Liver (tissue), 9 donors: ENCODE data around the gene ABL2. TPM values are rescaled to one million over a fixed set of nuclear protein-coding genes. Genes with fewer than 3 reads are reported as not detected.
"Not testable (repeated sequence)": the region's sequence is repeated elsewhere in the genome, so short reads cannot be mapped to it uniquely, and the experiment has no call there.

Experiments used
- DNase-seq: peaks from one replicate; pipeline ENCODE4 v3.0.0-alpha.2; 2017; ENCODE audit warnings: low spot score
- H3K27ac ChIP-seq, 2 donors: one replicate each; pipeline ENCODE4 v1.7.0; 2013; ENCODE audit warnings: inconsistent platforms in 2 of 2, low read length in 2 of 2, control low read depth in 1 of 2, low read depth in 1 of 2, mild to moderate bottlenecking in 1 of 2
- H3K27me3 ChIP-seq, 4 donors: one replicate each; pipeline versions ENCODE4 v1.6.1 to v1.7.0; 2013; ENCODE audit warnings: low read length in 3 of 4, inconsistent platforms in 1 of 4, mild to moderate bottlenecking in 1 of 4, moderate library complexity in 1 of 4; ENCODE audit not compliant: control insufficient read depth in 4 of 4, insufficient read depth in 4 of 4
- H3K36me3 ChIP-seq, 4 donors: one replicate each; pipeline versions ENCODE4 v1.6.1 to v1.7.0; 2013; ENCODE audit warnings: low read length in 3 of 4, mild to moderate bottlenecking in 3 of 4, low read depth in 1 of 4, moderate library complexity in 1 of 4; ENCODE audit not compliant: control insufficient read depth in 4 of 4, insufficient read depth in 3 of 4
- H3K4me1 ChIP-seq, 4 donors: one replicate each; pipeline versions ENCODE4 v1.6.1 to v1.7.0; 2013; ENCODE audit warnings: low read length in 3 of 4, mild to moderate bottlenecking in 3 of 4, moderate library complexity in 1 of 4; ENCODE audit not compliant: control insufficient read depth in 4 of 4, insufficient read depth in 4 of 4
- H3K4me3 ChIP-seq, 3 donors: one replicate each; pipeline versions ENCODE4 v1.6.1 to v1.7.0; 2013; ENCODE audit warnings: low read length in 3 of 3, control low read depth in 1 of 3, low read depth in 1 of 3, mild to moderate bottlenecking in 1 of 3
- H3K9ac ChIP-seq, 2 donors: one replicate each; pipeline ENCODE4 v1.7.0; 2013; ENCODE audit warnings: low read length in 2 of 2, mild to moderate bottlenecking in 2 of 2, moderate library complexity in 2 of 2, control low read depth in 1 of 2, low read depth in 1 of 2
- H3K9me3 ChIP-seq, 4 donors: one replicate each; pipeline versions ENCODE4 v1.6.1 to v1.7.0; 2013; ENCODE audit warnings: low read length in 3 of 4; ENCODE audit not compliant: control insufficient read depth in 4 of 4
- EGR1 ChIP-seq, 2 donors: IDR thresholded peaks; 2 replicates each; pipeline ENCODE4 v1.6.1; 2016 to 2018; ENCODE audit warnings: antibody characterized with exemption in 2 of 2, low read depth in 2 of 2
- FOXA1 ChIP-seq: IDR thresholded peaks from 2 replicates; pipeline ENCODE4 v1.6.1; 2016; ENCODE audit warnings: antibody characterized with exemption
- FOXA2 ChIP-seq: IDR thresholded peaks from 2 replicates; pipeline ENCODE4 v1.6.1; 2016; ENCODE audit warnings: antibody characterized with exemption
- GABPA ChIP-seq, 2 donors: IDR thresholded peaks in 1 of 2; conservative IDR thresholded peaks in 1 of 2; 2 replicates each; pipeline ENCODE4 v1.6.1; 2016; ENCODE audit warnings: antibody characterized with exemption in 2 of 2, mild to moderate bottlenecking in 1 of 2, moderate library complexity in 1 of 2
- HNF4A ChIP-seq, 2 donors: conservative IDR thresholded peaks; 2 replicates each; pipeline ENCODE4 v1.6.1; 2016; ENCODE audit warnings: antibody characterized with exemption in 2 of 2, mild to moderate bottlenecking in 2 of 2
- NR2F2 ChIP-seq: IDR thresholded peaks from 2 replicates; pipeline ENCODE4 v1.6.1; 2016; ENCODE audit warnings: antibody characterized with exemption
- RXRA ChIP-seq, 2 donors: IDR thresholded peaks; 2 replicates each; pipeline ENCODE4 v1.6.1; 2017 to 2018; ENCODE audit warnings: antibody characterized with exemption in 2 of 2, mild to moderate bottlenecking in 1 of 2
- TAF1 ChIP-seq: conservative IDR thresholded peaks from 2 replicates; pipeline ENCODE4 v1.6.1; 2016; ENCODE audit warnings: antibody characterized with exemption, mild to moderate bottlenecking
- WGBS: extraction: QIAGEN DNeasy Blood & Tissue Kit; methylation state at CpG from one replicate; pipeline ENCODE4 v1.1.7; 2013; 5-methylcytosine and 5-hydroxymethylcytosine counted together
- polyA plus RNA-seq, 2 donors: library from polyadenylated mRNA; stranded (reverse) in 1 of 2; unstranded in 1 of 2; fragments of 200-250 nt in 1 of 2; fragments of >200 nt in 1 of 2; fragmentation: Nextera tagmentation in 1 of 2; extraction: Ambion mirVana in 1 of 2; gene quantifications; one replicate each; pipeline versions ENCODE4 v1.2.1 to v1.2.3, GENCODE V29; 2013 to 2015
- total RNA-seq, 2 donors: library from RNA; depleted of rRNA; stranded (reverse); fragments of >200 nt; gene quantifications; one replicate each; pipeline ENCODE4 v1.2.3, GENCODE V29; 2014
- TF ChIP-seq, protein P1 (sequence below): fragments of 150-350 bp; IDR thresholded peaks from 2 replicates; pipeline ENCODE4 v1.5.1; 2017; ENCODE audit warnings: improper control_type of control experiment, low read depth, low read length; ENCODE audit not compliant: missing input control
- TF ChIP-seq, protein P2 (sequence below): IDR thresholded peaks from 2 replicates; pipeline ENCODE4 v1.6.1; 2016; ENCODE audit warnings: antibody characterized with exemption, mild to moderate bottlenecking
- TF ChIP-seq, protein P3 (sequence below): IDR thresholded peaks from 2 replicates; pipeline ENCODE4 v1.6.1; 2016; ENCODE audit warnings: antibody characterized with exemption
- TF ChIP-seq, protein P4 (sequence below): IDR thresholded peaks from 2 replicates; pipeline ENCODE4 v1.6.1; 2016; ENCODE audit warnings: antibody characterized with exemption
- TF ChIP-seq, protein P5 (sequence below): IDR thresholded peaks from 2 replicates; pipeline ENCODE4 v1.6.1; 2016; ENCODE audit warnings: antibody characterized with exemption
- donor health status: healthy.
- donor health status: healthy.
- donor health status: healthy.
- donor health status: healthy.
- donor health status: healthy.

ABL2 gene
- total and polyA plus RNA-seq, 4 donors, result 1.8 to 7.8 (median 3.4) TPM

DNA sequence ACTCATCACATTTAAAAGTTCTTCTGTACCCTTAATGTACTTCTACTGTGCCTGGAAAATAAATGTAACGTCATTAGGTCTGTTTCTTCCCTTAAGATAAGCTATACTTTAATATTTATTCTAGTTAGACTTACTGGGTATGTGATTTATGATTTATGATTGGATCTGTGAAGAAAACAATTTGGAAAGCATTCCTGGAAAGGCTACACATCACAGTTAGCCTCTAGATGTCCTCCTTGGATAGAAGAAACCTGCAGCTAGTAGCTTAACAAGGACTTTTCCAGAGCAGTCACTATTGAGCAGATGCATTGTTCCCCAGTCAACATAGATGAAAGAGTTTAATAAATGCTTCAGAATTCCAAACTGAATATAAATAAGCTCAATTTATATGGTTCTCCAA, 22.2 kb upstream of the ABL2 start (continued):
- TF ChIP-seq, protein P1, sequence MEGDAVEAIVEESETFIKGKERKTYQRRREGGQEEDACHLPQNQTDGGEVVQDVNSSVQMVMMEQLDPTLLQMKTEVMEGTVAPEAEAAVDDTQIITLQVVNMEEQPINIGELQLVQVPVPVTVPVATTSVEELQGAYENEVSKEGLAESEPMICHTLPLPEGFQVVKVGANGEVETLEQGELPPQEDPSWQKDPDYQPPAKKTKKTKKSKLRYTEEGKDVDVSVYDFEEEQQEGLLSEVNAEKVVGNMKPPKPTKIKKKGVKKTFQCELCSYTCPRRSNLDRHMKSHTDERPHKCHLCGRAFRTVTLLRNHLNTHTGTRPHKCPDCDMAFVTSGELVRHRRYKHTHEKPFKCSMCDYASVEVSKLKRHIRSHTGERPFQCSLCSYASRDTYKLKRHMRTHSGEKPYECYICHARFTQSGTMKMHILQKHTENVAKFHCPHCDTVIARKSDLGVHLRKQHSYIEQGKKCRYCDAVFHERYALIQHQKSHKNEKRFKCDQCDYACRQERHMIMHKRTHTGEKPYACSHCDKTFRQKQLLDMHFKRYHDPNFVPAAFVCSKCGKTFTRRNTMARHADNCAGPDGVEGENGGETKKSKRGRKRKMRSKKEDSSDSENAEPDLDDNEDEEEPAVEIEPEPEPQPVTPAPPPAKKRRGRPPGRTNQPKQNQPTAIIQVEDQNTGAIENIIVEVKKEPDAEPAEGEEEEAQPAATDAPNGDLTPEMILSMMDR, result peak; percentile 60

DNA sequence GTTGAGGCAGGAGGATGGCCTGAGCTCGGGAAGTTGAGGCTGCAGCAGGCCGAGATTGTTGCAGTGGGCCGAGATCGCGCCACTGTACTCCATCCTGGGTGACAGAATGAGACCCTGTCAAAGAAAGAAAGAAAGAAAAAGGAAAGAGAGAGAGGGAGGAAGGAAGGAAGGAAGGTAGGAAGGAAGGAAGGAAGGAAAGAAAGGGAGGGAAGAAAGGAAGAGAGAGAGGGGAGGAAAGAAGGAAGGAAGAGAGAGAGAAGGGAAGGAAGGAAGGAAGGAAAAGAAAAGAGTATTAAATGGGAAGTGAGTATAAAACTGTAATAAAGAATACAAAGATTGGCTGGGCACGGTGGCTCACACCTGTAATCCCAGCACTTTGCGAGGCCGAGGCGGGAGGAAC, 18.4 kb upstream of the ABL2 start:
- DNase-seq, result no peak
- Histone ChIP-seq H3K27ac (no peak overlapping the region), H3K4me3 (no peak overlapping the region), H3K9me3 (no peaks in the 10 kb centered on the region), H3K4me1 (no peaks in the 10 kb centered on the region), H3K27me3 (no peaks in the 10 kb centered on the region), H3K36me3 (no peaks in the 10 kb centered on the region), H3K9ac (no peak overlapping the region)
- TF ChIP-seq NR2F2 (no peak), EGR1 (IDR thresholded peaks at IDR 0.05; ENCODE audit: low read depth in 2 of 2) (no peak), GABPA (IDR thresholded peaks at IDR 0.05 in 1 of 2, conservative IDR thresholded peaks at IDR 0.05 in 1 of 2) (no peak), TAF1 (no peak), FOXA1 (no peak), FOXA2 (no peak), HNF4A (conservative IDR thresholded peaks at IDR 0.05) (no peak), RXRA (IDR thresholded peaks at IDR 0.05) (no peak)
- TF ChIP-seq, protein P2, sequence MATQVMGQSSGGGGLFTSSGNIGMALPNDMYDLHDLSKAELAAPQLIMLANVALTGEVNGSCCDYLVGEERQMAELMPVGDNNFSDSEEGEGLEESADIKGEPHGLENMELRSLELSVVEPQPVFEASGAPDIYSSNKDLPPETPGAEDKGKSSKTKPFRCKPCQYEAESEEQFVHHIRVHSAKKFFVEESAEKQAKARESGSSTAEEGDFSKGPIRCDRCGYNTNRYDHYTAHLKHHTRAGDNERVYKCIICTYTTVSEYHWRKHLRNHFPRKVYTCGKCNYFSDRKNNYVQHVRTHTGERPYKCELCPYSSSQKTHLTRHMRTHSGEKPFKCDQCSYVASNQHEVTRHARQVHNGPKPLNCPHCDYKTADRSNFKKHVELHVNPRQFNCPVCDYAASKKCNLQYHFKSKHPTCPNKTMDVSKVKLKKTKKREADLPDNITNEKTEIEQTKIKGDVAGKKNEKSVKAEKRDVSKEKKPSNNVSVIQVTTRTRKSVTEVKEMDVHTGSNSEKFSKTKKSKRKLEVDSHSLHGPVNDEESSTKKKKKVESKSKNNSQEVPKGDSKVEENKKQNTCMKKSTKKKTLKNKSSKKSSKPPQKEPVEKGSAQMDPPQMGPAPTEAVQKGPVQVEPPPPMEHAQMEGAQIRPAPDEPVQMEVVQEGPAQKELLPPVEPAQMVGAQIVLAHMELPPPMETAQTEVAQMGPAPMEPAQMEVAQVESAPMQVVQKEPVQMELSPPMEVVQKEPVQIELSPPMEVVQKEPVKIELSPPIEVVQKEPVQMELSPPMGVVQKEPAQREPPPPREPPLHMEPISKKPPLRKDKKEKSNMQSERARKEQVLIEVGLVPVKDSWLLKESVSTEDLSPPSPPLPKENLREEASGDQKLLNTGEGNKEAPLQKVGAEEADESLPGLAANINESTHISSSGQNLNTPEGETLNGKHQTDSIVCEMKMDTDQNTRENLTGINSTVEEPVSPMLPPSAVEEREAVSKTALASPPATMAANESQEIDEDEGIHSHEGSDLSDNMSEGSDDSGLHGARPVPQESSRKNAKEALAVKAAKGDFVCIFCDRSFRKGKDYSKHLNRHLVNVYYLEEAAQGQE, result no peak
- TF ChIP-seq, protein P3, sequence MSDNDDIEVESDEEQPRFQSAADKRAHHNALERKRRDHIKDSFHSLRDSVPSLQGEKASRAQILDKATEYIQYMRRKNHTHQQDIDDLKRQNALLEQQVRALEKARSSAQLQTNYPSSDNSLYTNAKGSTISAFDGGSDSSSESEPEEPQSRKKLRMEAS, result no peak
- TF ChIP-seq, protein P4, sequence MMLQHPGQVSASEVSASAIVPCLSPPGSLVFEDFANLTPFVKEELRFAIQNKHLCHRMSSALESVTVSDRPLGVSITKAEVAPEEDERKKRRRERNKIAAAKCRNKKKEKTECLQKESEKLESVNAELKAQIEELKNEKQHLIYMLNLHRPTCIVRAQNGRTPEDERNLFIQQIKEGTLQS, result no peak
- TF ChIP-seq, protein P5, sequence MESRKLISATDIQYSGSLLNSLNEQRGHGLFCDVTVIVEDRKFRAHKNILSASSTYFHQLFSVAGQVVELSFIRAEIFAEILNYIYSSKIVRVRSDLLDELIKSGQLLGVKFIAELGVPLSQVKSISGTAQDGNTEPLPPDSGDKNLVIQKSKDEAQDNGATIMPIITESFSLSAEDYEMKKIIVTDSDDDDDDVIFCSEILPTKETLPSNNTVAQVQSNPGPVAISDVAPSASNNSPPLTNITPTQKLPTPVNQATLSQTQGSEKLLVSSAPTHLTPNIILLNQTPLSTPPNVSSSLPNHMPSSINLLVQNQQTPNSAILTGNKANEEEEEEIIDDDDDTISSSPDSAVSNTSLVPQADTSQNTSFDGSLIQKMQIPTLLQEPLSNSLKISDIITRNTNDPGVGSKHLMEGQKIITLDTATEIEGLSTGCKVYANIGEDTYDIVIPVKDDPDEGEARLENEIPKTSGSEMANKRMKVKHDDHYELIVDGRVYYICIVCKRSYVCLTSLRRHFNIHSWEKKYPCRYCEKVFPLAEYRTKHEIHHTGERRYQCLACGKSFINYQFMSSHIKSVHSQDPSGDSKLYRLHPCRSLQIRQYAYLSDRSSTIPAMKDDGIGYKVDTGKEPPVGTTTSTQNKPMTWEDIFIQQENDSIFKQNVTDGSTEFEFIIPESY, result no peak
- 89% methylated on average over 9 of the region's 9 CpGs for WGBS

DNA sequence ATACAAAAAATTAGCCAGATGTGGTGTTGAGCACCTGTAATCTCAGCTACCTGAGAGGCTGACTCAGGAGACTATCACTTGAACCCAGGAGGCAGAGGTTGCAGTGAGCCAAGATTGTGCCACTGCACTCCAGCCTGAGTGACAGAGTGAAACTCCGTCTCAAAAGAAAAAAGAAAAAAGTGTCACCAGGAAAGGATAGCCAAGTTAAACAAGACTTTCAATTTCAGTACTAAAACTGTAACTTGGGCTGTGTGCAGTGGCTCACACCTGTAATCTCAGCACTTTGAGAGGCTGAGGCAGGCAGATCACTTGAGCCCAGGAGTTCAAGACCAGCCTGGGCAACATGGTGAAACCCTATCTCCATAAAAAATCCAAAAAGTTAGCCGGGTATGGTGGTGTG, 15.9 kb upstream of the ABL2 start:
- 68% methylated on average over 2 of the region's 2 CpGs for WGBS
- H3K27ac ChIP-seq, H3K4me1 ChIP-seq, H3K27me3 ChIP-seq, H3K4me3 ChIP-seq, H3K9me3 ChIP-seq, H3K9ac ChIP-seq, DNase-seq, H3K36me3 ChIP-seq: not testable (repeated sequence)
